ENCODE results near the gene SSBP3.

SSBP3 gene

GRCh38 chr1:54265659-54266058, 140.5 kb downstream of the SSBP3 start:
- DNase-seq (ENCODE audit: low read depth) = no peak

GRCh38 chr1:54265126-54265525, 141.1 kb downstream of the SSBP3 start:
- DNase-seq (ENCODE audit: low read depth) = no peak

GRCh38 chr1:54263601-54264226, 142.5 kb downstream of the SSBP3 start:
- DNase-seq (ENCODE audit: low read depth) = no peak

- DNase-seq (ENCODE audit: low read depth) = no peak
Measured at GRCh38 chr1:54262244-54262643, 143.9 kb downstream of the SSBP3 start.

- no peak for DNase-seq (ENCODE audit: low read depth)
Measured at GRCh38 chr1:54260810-54261209, 145.4 kb downstream of the SSBP3 start.

GRCh38 chr1:54259546-54260140, 146.6 kb downstream of the SSBP3 start:
- DNase-seq (ENCODE audit: low read depth) = no peak

- DNase-seq (ENCODE audit: low read depth) = no peak
Measured at GRCh38 chr1:54257876-54258275, 148.3 kb downstream of the SSBP3 start.

GRCh38 chr1:54257346-54257620, 148.9 kb downstream of the SSBP3 start:
- DNase-seq (ENCODE audit: low read depth) = no peak

GRCh38 chr1:54256522-54257345, 149.5 kb downstream of the SSBP3 start:
- no peak for DNase-seq (ENCODE audit: low read depth)

- no peak for DNase-seq (ENCODE audit: low read depth)
Measured at GRCh38 chr1:54255026-54255702, 151.0 kb downstream of the SSBP3 start.

GRCh38 chr1:54254055-54254454, 152.1 kb downstream of the SSBP3 start:
- no peak for DNase-seq (ENCODE audit: low read depth)

- DNase-seq (ENCODE audit: low read depth) = peak; percentile 84
Measured at GRCh38 chr1:54253480-54253879, 152.7 kb downstream of the SSBP3 start.

- DNase-seq (ENCODE audit: low read depth) = no peak
Measured at GRCh38 chr1:54252371-54252936, 153.7 kb downstream of the SSBP3 start.

- no peak for DNase-seq (ENCODE audit: low read depth)
Measured at GRCh38 chr1:54250670-54251069, 155.5 kb downstream of the SSBP3 start.

- peak; percentile 59 for DNase-seq (ENCODE audit: low read depth)
Measured at GRCh38 chr1:54249819-54250435, 156.3 kb downstream of the SSBP3 start.

GRCh38 chr1:54248966-54249365, 157.2 kb downstream of the SSBP3 start:
- no peak for DNase-seq (ENCODE audit: low read depth)

GRCh38 chr1:54247863-54248515, 158.2 kb downstream of the SSBP3 start:
- DNase-seq (ENCODE audit: low read depth) = no peak

- no peak for DNase-seq (ENCODE audit: low read depth)
Measured at GRCh38 chr1:54246116-54246721, 160.0 kb downstream of the SSBP3 start.

GRCh38 chr1:54245501-54245900, 160.7 kb downstream of the SSBP3 start:
- no peak for DNase-seq (ENCODE audit: low read depth)

GRCh38 chr1:54244655-54245054, 161.5 kb downstream of the SSBP3 start:
- DNase-seq (ENCODE audit: low read depth) = no peak

- DNase-seq (ENCODE audit: low read depth) = no peak
Measured at GRCh38 chr1:54243022-54243421, 163.2 kb downstream of the SSBP3 start.
